CD4-positive, alpha-beta T cell treated with Interleukin-15 for 1 hour (primary cell): ENCODE results near the gene HLA-B.

Experiments used
- DNase-seq: peaks from one replicate; pipeline ENCODE4 v3.0.0-alpha.2; 2020

The HLA-B gene

GRCh38 chr6:31351401-31352309 lies 5.3 kb downstream of the HLA-B start:
- peak; percentile 56 for DNase-seq

- peak; percentile 16 for DNase-seq
Observed at GRCh38 chr6:31351033-31351380, 6.0 kb downstream of the HLA-B start.

- DNase-seq = peak; percentile 47
Observed at GRCh38 chr6:31350196-31351032, 6.6 kb downstream of the HLA-B start.

GRCh38 chr6:31349301-31349700 lies 7.7 kb downstream of the HLA-B start:
- no peak for DNase-seq

GRCh38 chr6:31345026-31345730 lies 11.8 kb downstream of the HLA-B start:
- no peak for DNase-seq

- DNase-seq = no peak
Observed at GRCh38 chr6:31340228-31340627, 16.8 kb downstream of the HLA-B start.

- no peak for DNase-seq
Observed at GRCh38 chr6:31339210-31339609, 17.8 kb downstream of the HLA-B start.

- no peak for DNase-seq
Observed at GRCh38 chr6:31336896-31337496, 20.0 kb downstream of the HLA-B start.

GRCh38 chr6:31332637-31333602 lies 24.1 kb downstream of the HLA-B start:
- no peak for DNase-seq

GRCh38 chr6:31328355-31328960 lies 28.5 kb downstream of the HLA-B start:
- no peak for DNase-seq

GRCh38 chr6:31321820-31322219 lies 35.2 kb downstream of the HLA-B start:
- no peak for DNase-seq

- no peak for DNase-seq
Observed at GRCh38 chr6:31321005-31321707, 35.8 kb downstream of the HLA-B start.

- no peak for DNase-seq
Observed at GRCh38 chr6:31317036-31317435, 39.9 kb downstream of the HLA-B start.

GRCh38 chr6:31309641-31310040 lies 47.3 kb downstream of the HLA-B start:
- no peak for DNase-seq

GRCh38 chr6:31308845-31309175 lies 48.2 kb downstream of the HLA-B start:
- no peak for DNase-seq

GRCh38 chr6:31308050-31308844 lies 48.7 kb downstream of the HLA-B start:
- DNase-seq = peak; percentile 85

- no peak for DNase-seq
Observed at GRCh38 chr6:31307669-31308049, 49.3 kb downstream of the HLA-B start.

GRCh38 chr6:31305703-31306219 lies 51.2 kb downstream of the HLA-B start:
- DNase-seq = no peak

- DNase-seq = no peak
Observed at GRCh38 chr6:31304683-31305082, 52.3 kb downstream of the HLA-B start.
